T-helper 17 cell (primary cell): ENCODE data around the gene PACRG. TPM values are rescaled to one million over a fixed set of nuclear protein-coding genes. Genes with fewer than 3 reads are reported as not detected.

ENCODE experiments used
- ATAC-seq: fragments of 150-1000 bp; cut with Tn5 transposase; 2 replicates; pipeline ENCODE4 v1.10.0; 2021; ENCODE audit warnings: mild to moderate bottlenecking, moderate library complexity
- DNase-seq, 3 donors: peaks; one replicate each; pipeline versions ENCODE4 v3.0.0 to v3.0.0-alpha.2; 2020 to 2021
- H3K9me3 ChIP-seq: one replicate; pipeline ENCODE4 v1.7.0; 2013; ENCODE audit warnings: low read length, mild to moderate bottlenecking; ENCODE audit not compliant: control insufficient read depth, poor library complexity, severe bottlenecking
- H3K27ac Mint-ChIP-seq: one replicate; pipeline ENCODE4 v1.8.0; 2022; ENCODE audit warnings: mild to moderate bottlenecking, moderate library complexity, mixed read lengths
- H3K27me3 Mint-ChIP-seq: one replicate; pipeline ENCODE4 v1.8.0; 2022; ENCODE audit warnings: mixed read lengths
- H3K36me3 Mint-ChIP-seq: one replicate; pipeline ENCODE4 v1.8.0; 2022; ENCODE audit warnings: low read depth, mixed read lengths
- H3K4me1 Mint-ChIP-seq: one replicate; pipeline ENCODE4 v1.8.0; 2022; ENCODE audit warnings: mild to moderate bottlenecking, mixed read lengths
- H3K4me3 Mint-ChIP-seq: one replicate; pipeline ENCODE4 v1.8.0; 2022; ENCODE audit warnings: mild to moderate bottlenecking, moderate library complexity, mixed read lengths
- total RNA-seq, 4 donors: library from RNA in 2 of 4; stranded (reverse) in 2 of 4; gene quantifications; one replicate each; pipeline ENCODE4 v1.2.3 and lab custom pipeline; 2022 to 2026

PACRG gene
- total RNA-seq, 2 donors from 2014 or later = 1.6 to 2.0 TPM

GRCh38 chr6:163282672-163283071 lies 554.9 kb downstream of the PACRG start:
- H3K27me3 Mint-ChIP-seq = peaks cover 26% of the 10 kb centered on the region

DNA sequence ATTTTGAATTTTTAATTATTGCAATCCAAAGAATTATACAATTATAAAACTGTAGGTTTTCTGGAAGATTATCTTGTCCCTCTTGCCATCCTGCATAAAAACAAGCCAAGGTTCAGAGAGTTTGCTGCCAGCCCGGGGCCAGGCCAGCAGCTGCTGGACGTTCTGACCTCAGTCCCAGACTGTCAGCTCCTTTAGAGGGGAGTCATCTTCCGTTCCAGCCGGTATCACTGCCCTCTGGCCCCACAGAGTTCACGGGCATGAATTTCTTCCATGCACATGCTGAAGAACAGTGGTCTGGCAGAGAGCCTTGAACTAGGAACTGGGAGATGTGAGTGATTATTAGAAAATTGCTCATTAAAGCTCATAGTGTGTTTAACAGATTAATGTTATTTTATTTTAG lies 556.4 kb downstream of the PACRG start:
- ATAC-seq = no peak
- no peaks in the 10 kb centered on the region for H3K9me3 ChIP-seq
- Mint-ChIP-seq H3K4me1 (peaks cover 2% of the 10 kb centered on the region), H3K27ac (no peak overlapping the region), H3K27me3 (peaks cover 26% of the 10 kb centered on the region), H3K4me3 (no peak overlapping the region), H3K36me3 (peaks cover 3% of the 10 kb centered on the region)
- no peak for DNase-seq

More at GRCh38 chr6:163282672-163283071, 554.9 kb downstream of the PACRG start:
- H3K9me3 ChIP-seq = no peaks in the 10 kb centered on the region
- H3K4me1 Mint-ChIP-seq = peaks cover 2% of the 10 kb centered on the region
- ATAC-seq = no peak
- no peak overlapping the region for H3K27ac Mint-ChIP-seq
- no peak for DNase-seq
- no peak overlapping the region for H3K4me3 Mint-ChIP-seq
- peaks cover 3% of the 10 kb centered on the region for H3K36me3 Mint-ChIP-seq

DNA sequence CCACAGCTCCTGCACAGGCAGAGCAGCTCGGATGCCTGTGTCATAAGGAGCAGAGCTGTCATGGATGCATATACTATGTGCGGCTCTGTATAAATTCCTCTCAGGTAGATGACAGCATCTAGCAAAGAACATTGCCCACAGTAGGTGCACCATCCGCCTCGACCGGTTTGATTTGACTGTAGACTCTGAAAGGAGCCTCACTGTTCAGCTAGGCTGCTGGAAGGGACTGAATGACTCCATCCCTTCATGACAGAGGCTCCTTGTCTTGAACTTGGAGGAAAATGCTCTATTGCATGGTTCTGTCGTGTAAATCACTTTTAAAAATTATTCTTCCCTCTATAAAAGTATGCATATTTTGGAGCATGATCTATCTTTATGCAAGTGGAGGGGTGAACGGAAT lies 557.9 kb downstream of the PACRG start:
- Mint-ChIP-seq H3K36me3 (no peaks in the 10 kb centered on the region), H3K4me1 (peaks cover 2% of the 10 kb centered on the region), H3K4me3 (no peak overlapping the region), H3K27ac (no peak overlapping the region), H3K27me3 (peaks cover 22% of the 10 kb centered on the region)
- H3K9me3 ChIP-seq = no peaks in the 10 kb centered on the region
- DNase-seq = no peak
- ATAC-seq = no peak

GRCh38 chr6:163287626-163288025 lies 559.9 kb downstream of the PACRG start:
- Mint-ChIP-seq H3K4me3 (no peak overlapping the region), H3K27me3 (peaks cover 25% of the 10 kb centered on the region), H3K27ac (no peak overlapping the region), H3K4me1 (peaks cover 2% of the 10 kb centered on the region), H3K36me3 (no peaks in the 10 kb centered on the region)
- DNase-seq (no peak), ATAC-seq (no peak)
- H3K9me3 ChIP-seq = no peaks in the 10 kb centered on the region

GRCh38 chr6:163288066-163288465 lies 560.3 kb downstream of the PACRG start:
- Mint-ChIP-seq H3K36me3 (no peaks in the 10 kb centered on the region), H3K27ac (no peak overlapping the region), H3K4me3 (no peak overlapping the region), H3K27me3 (peaks cover 29% of the 10 kb centered on the region), H3K4me1 (peaks cover 2% of the 10 kb centered on the region)
- ATAC-seq (no peak), DNase-seq (no peak)
- H3K9me3 ChIP-seq = no peaks in the 10 kb centered on the region

DNA sequence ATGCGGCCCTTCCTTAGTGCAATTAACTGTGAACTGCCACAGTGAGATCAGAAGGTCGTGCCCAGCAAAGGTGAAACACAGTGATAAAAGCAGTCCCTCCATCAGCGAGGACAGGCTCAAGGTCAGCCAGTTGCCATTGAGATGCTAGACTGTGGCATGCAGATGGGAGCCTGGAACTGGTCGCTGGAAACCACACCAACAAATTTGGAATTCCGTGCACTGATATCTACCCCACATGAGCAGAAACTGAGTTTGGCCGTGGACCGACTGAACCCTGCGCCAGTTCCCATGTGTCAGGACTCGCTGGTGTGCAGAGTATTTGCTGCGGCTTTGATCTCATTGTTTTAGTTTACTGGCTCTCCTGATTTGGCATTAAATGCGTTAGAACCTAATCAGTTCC lies 561.1 kb downstream of the PACRG start:
- no peaks in the 10 kb centered on the region for H3K9me3 ChIP-seq
- H3K27me3 Mint-ChIP-seq = peaks cover 32% of the 10 kb centered on the region
- no peak overlapping the region for H3K4me3 Mint-ChIP-seq
- no peaks in the 10 kb centered on the region for H3K36me3 Mint-ChIP-seq
- ATAC-seq = no peak
- DNase-seq = no peak
- peaks cover 2% of the 10 kb centered on the region for H3K4me1 Mint-ChIP-seq
- H3K27ac Mint-ChIP-seq = no peak overlapping the region

- H3K4me3 Mint-ChIP-seq = no peak overlapping the region
- peaks cover 32% of the 10 kb centered on the region for H3K27me3 Mint-ChIP-seq
- ATAC-seq = no peak
- no peak for DNase-seq
- no peaks in the 10 kb centered on the region for H3K36me3 Mint-ChIP-seq
- no peak overlapping the region for H3K27ac Mint-ChIP-seq
- H3K9me3 ChIP-seq = no peaks in the 10 kb centered on the region
- peaks cover 2% of the 10 kb centered on the region for H3K4me1 Mint-ChIP-seq
Observed at GRCh38 chr6:163289447-163289846, 561.7 kb downstream of the PACRG start.

- DNase-seq = no peak
- Mint-ChIP-seq H3K27me3 (peaks cover 21% of the 10 kb centered on the region), H3K36me3 (no peaks in the 10 kb centered on the region), H3K4me1 (peaks cover 2% of the 10 kb centered on the region), H3K27ac (no peak overlapping the region), H3K4me3 (no peak overlapping the region)
- no peaks in the 10 kb centered on the region for H3K9me3 ChIP-seq
- ATAC-seq = no peak
Observed at GRCh38 chr6:163290545-163291274, 562.9 kb downstream of the PACRG start.

GRCh38 chr6:163291622-163292021 lies 563.8 kb downstream of the PACRG start:
- H3K9me3 ChIP-seq = no peaks in the 10 kb centered on the region
- no peak for DNase-seq
- H3K4me1 Mint-ChIP-seq = peaks cover 2% of the 10 kb centered on the region
- no peak overlapping the region for H3K4me3 Mint-ChIP-seq
- H3K27me3 Mint-ChIP-seq = peaks cover 24% of the 10 kb centered on the region
- H3K27ac Mint-ChIP-seq = no peak overlapping the region
- H3K36me3 Mint-ChIP-seq = no peaks in the 10 kb centered on the region
- ATAC-seq = no peak

GRCh38 chr6:163293286-163293685 lies 565.5 kb downstream of the PACRG start:
- H3K27ac Mint-ChIP-seq = no peak overlapping the region
- H3K36me3 Mint-ChIP-seq = no peaks in the 10 kb centered on the region
- ATAC-seq = no peak
- no peak overlapping the region for H3K4me3 Mint-ChIP-seq
- H3K27me3 Mint-ChIP-seq = peaks cover 36% of the 10 kb centered on the region
- no peak for DNase-seq
- no peaks in the 10 kb centered on the region for H3K9me3 ChIP-seq
- H3K4me1 Mint-ChIP-seq = no peaks in the 10 kb centered on the region

DNA sequence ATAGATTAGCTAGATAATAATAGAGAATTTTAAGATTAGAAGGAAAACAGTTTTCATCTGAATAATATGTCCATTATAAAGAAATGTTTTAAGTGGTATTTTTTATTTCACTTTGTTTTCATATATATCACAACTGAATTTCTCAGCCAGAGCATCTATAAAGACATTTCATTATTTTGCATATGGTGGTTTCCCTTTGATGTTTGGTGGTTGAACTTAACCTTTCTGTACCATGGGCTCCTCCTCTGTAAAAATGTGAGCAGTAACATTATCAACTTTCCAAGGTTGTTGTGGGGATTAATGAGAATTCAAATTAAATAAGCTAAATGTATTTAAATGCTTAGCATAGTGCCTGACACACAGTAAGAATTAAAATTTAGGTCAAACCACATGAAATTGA lies 567.0 kb downstream of the PACRG start:
- H3K9me3 ChIP-seq = no peaks in the 10 kb centered on the region
- peaks cover 48% of the 10 kb centered on the region for H3K27me3 Mint-ChIP-seq
- ATAC-seq (no peak), DNase-seq (no peak)
- no peak overlapping the region for H3K4me3 Mint-ChIP-seq
- no peak overlapping the region for H3K27ac Mint-ChIP-seq
- no peaks in the 10 kb centered on the region for H3K4me1 Mint-ChIP-seq
- no peaks in the 10 kb centered on the region for H3K36me3 Mint-ChIP-seq

DNA sequence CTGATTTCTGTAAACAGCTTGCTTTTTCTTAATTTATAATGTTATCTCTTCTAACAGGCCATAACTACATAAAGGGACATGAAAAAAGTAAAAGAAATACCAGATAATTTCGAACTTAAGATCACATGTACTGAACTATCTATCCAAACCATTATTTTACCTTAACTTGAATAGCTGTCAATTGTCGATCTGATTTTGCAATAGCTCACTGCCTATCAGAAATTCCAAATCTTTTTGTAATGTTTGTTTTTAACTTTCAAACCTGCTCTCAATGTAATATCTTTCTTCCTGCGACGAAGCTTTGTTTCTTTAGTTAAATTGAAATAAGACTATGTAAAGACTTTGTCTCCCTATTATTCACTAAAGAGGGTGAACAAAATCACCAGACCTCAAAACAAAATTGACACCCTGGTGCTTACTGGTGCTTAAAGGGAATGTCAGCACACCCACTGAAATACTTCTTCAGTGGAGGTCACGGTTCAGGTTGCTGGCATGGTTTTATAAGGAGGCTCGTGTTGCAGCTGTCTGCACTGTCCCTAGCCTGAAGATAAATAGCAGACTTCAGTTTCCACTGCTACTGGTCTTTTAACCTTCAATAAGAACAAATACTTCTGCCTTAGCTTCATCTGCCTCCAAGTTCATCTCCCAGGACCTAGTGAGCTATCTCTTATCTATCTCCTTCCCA lies 569.2 kb downstream of the PACRG start:
- Mint-ChIP-seq H3K36me3 (no peaks in the 10 kb centered on the region), H3K4me3 (no peak overlapping the region), H3K4me1 (no peaks in the 10 kb centered on the region), H3K27ac (no peak overlapping the region), H3K27me3 (peaks cover 38% of the 10 kb centered on the region)
- no peaks in the 10 kb centered on the region for H3K9me3 ChIP-seq
- ATAC-seq (no peak), DNase-seq (no peak)

DNA sequence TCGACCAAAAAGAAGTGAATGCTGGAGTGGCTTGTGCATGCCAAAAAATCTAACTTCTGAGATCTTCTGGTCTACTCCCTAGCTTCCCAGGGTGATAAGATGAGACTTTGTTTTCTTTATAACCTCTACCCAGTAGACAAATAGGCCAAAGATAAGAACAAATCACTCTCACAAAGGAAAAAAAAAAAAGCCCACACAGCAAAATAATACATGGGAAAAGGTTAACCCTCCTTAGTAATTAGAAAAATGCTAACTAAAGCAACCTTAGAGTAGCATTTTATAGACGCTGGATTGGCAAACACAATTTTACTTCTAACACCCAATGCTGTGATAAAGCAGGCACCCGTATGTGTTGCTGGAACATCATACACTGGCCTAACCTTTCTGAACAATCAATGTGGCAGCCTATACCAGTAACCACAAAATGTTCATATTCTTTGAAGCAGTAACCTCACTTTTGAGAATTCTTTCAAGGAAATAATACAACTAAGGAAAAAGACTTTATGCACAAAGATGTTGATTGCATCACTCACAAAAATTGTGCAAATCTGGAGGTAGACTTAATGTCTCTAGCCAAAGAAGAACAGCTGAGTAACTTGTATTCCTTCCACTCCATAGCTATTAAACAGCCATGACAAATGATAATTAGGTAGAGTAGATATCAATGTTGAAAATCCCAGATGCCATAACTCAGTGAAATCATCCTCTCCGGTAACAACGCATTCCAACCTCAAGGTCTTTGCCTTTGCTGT lies 570.5 kb downstream of the PACRG start:
- no peaks in the 10 kb centered on the region for H3K9me3 ChIP-seq
- Mint-ChIP-seq H3K36me3 (no peaks in the 10 kb centered on the region), H3K27ac (no peak overlapping the region), H3K4me1 (no peaks in the 10 kb centered on the region), H3K4me3 (no peak overlapping the region), H3K27me3 (peaks cover 32% of the 10 kb centered on the region)
- no peak for ATAC-seq
- no peak for DNase-seq
